ENCODE data around the gene FBXO3. TPM values are rescaled to one million over a fixed set of nuclear protein-coding genes. Genes with fewer than 3 reads are reported as not detected.

Gene FBXO3
- total and polyA plus RNA-seq, 2 of the 13 experiments (the other 11 are each of a cell fraction or from before 2014, with no cell fraction given): 20.4 to 27.6 TPM

- TF ChIP-seq ZNF687 (CRISPR knock-in tag; IDR thresholded peaks at IDR 0.05): peak; percentile 60
- 0 out of 2 replicates have a peak, but pooled peaks have one; percentile 4 for TF ChIP-seq ARID5B (CRISPR knock-in tag; IDR thresholded peaks at IDR 0.05)
- no peak for TF ChIP-seq REST (IDR thresholded peaks at IDR 0.05; ENCODE audit: borderline replicate concordance in 1 of 2, low read depth in 1 of 2, low read length in 2 of 2)
- no peak for TF ChIP-seq ZFP36L1 (CRISPR knock-in tag; IDR thresholded peaks at IDR 0.05)
- peak; percentile 54; the same call in 1 of the 2 replicates for TF ChIP-seq MXD1 (CRISPR knock-in tag; IDR thresholded peaks at IDR 0.05)
- TF ChIP-seq POLR2G (IDR thresholded peaks at IDR 0.05; ENCODE audit: low read depth, low read length): peak; percentile 70
- TF ChIP-seq BATF2 (CRISPR knock-in tag; IDR thresholded peaks at IDR 0.05): no peak
- no peak for TF ChIP-seq ATF4 (CRISPR knock-in tag; IDR thresholded peaks at IDR 0.05)
- TF ChIP-seq ZNF558 (CRISPR knock-in tag; IDR thresholded peaks at IDR 0.05; ENCODE audit: borderline replicate concordance): no peak
- TF ChIP-seq PCBP1 (IDR thresholded peaks at IDR 0.05; ENCODE audit: borderline replicate concordance, low read depth, low read length): 0 out of 2 replicates have a peak, but pooled peaks have one; percentile 21
Measured at GRCh38 chr11:33773987-33774735, at the start of gene FBXO3 (continued).

Data from HepG2 (cell line).